Right lobe of liver (tissue), 6 donors: ENCODE measurements around the gene UBN1. TPM values are rescaled to one million over a fixed set of nuclear protein-coding genes. Genes with fewer than 3 reads are reported as not detected.

Experiments
- ATAC-seq, 4 donors: fragments of 200-7000 bp; cut with Tn5 transposase; one replicate each; pipeline ENCODE4 v1.9.1; 2020; ENCODE audit warnings: mild to moderate bottlenecking in 4 of 4, moderate library complexity in 4 of 4
- DNase-seq, 3 donors: peaks; one replicate each; pipeline ENCODE4 v3.0.0-alpha.2; 2020
- H3K27ac ChIP-seq, 3 donors: fragments of 200-600 bp; one replicate each; pipeline ENCODE4 v1.8.0; 2022
- H3K27me3 ChIP-seq, 2 donors: fragments of 200-600 bp; one replicate each; pipeline ENCODE4 v1.8.0; 2022
- H3K36me3 ChIP-seq, 4 donors: fragments of 200-600 bp; sonication (generic) in 1 of 4; one replicate each; pipeline versions ENCODE4 v1.5.1 to v1.8.0; 2017 to 2022; ENCODE audit warnings: control low read depth in 1 of 4
- H3K4me1 ChIP-seq, 4 donors: fragments of 200-600 bp; sonication (generic) in 1 of 4; one replicate each; pipeline versions ENCODE4 v1.5.1 to v1.8.0; 2017 to 2022; ENCODE audit warnings: control low read depth in 1 of 4
- H3K4me3 ChIP-seq, 3 donors: fragments of 200-600 bp; one replicate each; pipeline ENCODE4 v1.8.0; 2022
- H3K9me3 ChIP-seq, 4 donors: fragments of 200-600 bp; sonication (generic) in 1 of 4; one replicate each; pipeline versions ENCODE4 v1.5.1 to v1.8.0; 2017 to 2022; ENCODE audit warnings: control low read depth in 1 of 4
- POLR2A ChIP-seq: fragments of 450-650 bp; IDR thresholded peaks from one replicate; pipeline ENCODE4 v1.6.1; 2017; ENCODE audit warnings: antibody characterized with exemption, mild to moderate bottlenecking
- WGBS: methylation state at CpG from one replicate; pipeline ENCODE4 v1.1.6; 2018; ENCODE audit warnings: low coverage, low lambda C conversion rate; ENCODE audit not compliant: insufficient coverage; ENCODE audit errors: missing lambda C conversion rate; 5-methylcytosine and 5-hydroxymethylcytosine counted together
- intact Hi-C, 2 donors: fragments of 100-400 bp; cut with DNase I; formaldehyde crosslinking; loops; one replicate each; pipeline versions ENCODE4 v1.11.2 to v1.14.1; 2022
- total RNA-seq, 6 experiments: library from RNA; depleted of rRNA in 2 of 6; stranded (reverse); fragments of >200 nt in 2 of 6; fragmentation: NEBNext Ultra II Directional in 3 of 6; extraction: Animal tissue kit (Norgen Biotek cat#: 25700) in 3 of 6; gene quantifications; one replicate each; pipeline versions ENCODE4 v1.1.0 to v1.2.4, GENCODE V29; 2016 to 2023
- TF ChIP-seq, protein P1 (sequence below), 4 donors: fragments of 200-600 bp in 3 of 4; fragments of 450-650 bp in 1 of 4; IDR thresholded peaks; one replicate each; pipeline versions ENCODE4 v1.5.1 to v1.8.0; 2016 to 2022; ENCODE audit warnings: antibody characterized with exemption in 4 of 4, mild to moderate bottlenecking in 2 of 4
- donor health status: DM: no; HTN: yes; CAD: no.
- donor health status: DM: no; HTN: no; CAD: no.
- donor health status: DM: no; HTN: no; CAD: no.
- donor health status: DM: no; HTN: yes; CAD: no.
- donor health status: DM: no; HTN: yes; CAD: no.

UBN1 gene
- total RNA-seq, 6 experiments from 2014 or later = 12.0 to 18.6 (median 16.2) TPM

DNA sequence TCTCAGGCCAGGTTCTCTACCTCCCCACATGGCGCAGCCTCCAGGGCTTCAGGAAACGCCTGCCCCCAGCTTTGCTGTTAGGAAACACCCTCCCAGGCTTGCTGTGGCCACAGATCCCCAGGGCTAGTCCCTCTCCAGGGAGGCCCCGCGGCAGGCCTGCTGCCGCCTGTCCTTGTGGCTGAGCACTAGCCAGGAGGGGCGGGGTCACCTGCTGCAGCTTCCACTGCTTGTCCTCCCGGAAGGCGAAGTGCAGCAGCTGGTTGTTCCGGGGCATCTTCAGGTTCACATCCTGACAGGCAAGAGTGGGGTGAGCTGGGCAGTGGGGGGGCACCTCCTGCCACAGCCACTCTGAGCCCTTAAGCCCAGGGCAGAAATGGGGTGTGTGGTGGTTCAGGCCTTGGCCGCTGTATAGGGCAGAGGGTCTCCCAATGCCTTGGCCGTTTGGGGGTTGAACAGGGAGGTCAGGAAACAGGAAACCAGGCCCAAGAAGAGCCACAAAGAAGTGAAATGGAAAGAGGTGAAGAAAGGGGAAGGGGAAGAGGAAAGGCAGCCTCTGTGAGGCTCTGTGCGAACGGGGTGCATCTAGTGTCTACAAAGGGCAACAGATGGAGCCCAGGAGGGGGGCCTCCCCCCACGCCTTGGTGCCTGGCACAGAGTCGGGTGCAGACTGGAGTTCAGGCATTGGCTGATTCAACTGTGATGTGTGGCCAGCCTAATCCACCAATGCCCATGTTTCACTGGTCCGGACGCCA is 46.8 kb upstream of the UBN1 start:
- H3K9me3 ChIP-seq = no peaks in the 10 kb centered on the region
- TF ChIP-seq, protein P1, sequence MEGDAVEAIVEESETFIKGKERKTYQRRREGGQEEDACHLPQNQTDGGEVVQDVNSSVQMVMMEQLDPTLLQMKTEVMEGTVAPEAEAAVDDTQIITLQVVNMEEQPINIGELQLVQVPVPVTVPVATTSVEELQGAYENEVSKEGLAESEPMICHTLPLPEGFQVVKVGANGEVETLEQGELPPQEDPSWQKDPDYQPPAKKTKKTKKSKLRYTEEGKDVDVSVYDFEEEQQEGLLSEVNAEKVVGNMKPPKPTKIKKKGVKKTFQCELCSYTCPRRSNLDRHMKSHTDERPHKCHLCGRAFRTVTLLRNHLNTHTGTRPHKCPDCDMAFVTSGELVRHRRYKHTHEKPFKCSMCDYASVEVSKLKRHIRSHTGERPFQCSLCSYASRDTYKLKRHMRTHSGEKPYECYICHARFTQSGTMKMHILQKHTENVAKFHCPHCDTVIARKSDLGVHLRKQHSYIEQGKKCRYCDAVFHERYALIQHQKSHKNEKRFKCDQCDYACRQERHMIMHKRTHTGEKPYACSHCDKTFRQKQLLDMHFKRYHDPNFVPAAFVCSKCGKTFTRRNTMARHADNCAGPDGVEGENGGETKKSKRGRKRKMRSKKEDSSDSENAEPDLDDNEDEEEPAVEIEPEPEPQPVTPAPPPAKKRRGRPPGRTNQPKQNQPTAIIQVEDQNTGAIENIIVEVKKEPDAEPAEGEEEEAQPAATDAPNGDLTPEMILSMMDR (IDR thresholded peaks at IDR 0.05) = no peak
- TF ChIP-seq POLR2A = no peak
- no peak for ATAC-seq
- peak; percentile 52 to 71 (median 63) for DNase-seq
- WGBS = 61% methylated on average over 9 of the region's 17 CpGs
- peaks cover 0 to 12% (median under 1%) of the 10 kb centered on the region in 4 donors for H3K4me1 ChIP-seq
- no peaks in the 10 kb centered on the region for H3K27me3 ChIP-seq
- H3K36me3 ChIP-seq = peaks cover 0 to 10% (median 0%) of the 10 kb centered on the region in 4 donors
- no peak overlapping the region for H3K27ac ChIP-seq
- intact Hi-C loops = no loop called here
- no peak overlapping the region for H3K4me3 ChIP-seq

GRCh38 chr16:4801051-4801961 is 46.0 kb upstream of the UBN1 start:
- no peak for ATAC-seq
- TF ChIP-seq, protein P1 (IDR thresholded peaks at IDR 0.05) = no peak
- no peak for TF ChIP-seq POLR2A
- Histone ChIP-seq H3K4me1 (peaks cover 0 to 12% (median under 1%) of the 10 kb centered on the region in 4 donors), H3K27me3 (no peaks in the 10 kb centered on the region), H3K27ac (peak overlapping the region; percentile 20 to 81 (median 73)), H3K9me3 (no peaks in the 10 kb centered on the region), H3K4me3 (peak overlapping the region; percentile 96 to 99 (median 98)), H3K36me3 (peaks cover 0 to 15% (median 0%) of the 10 kb centered on the region in 4 donors)
- WGBS = 3% methylated on average over 6 of the region's 29 CpGs
- intact Hi-C loops = no loop called here
- DNase-seq = no peak

GRCh38 chr16:4801962-4802658 is 45.2 kb upstream of the UBN1 start, which contains the start of gene ROGDI:
Gene ROGDI, minus strand, starts transcription at chr16:4802633. Its CDS starts 62 bp downstream, at chr16:4802571.
- WGBS = 0% methylated on average over 1 of the region's 70 CpGs
- intact Hi-C loops = no loop called here
- peak within 1 kb of the TSS; percentile 20 to 81 (median 73) for H3K27ac ChIP-seq
- ATAC-seq (peak; percentile 73 to 80 (median 78)), DNase-seq (peak; percentile 89 to 95 (median 95))
- peaks cover 0 to 20% (median 0%) of the 10 kb centered on the region in 4 donors for H3K36me3 ChIP-seq
- peaks cover 0 to 12% (median under 1%) of the 10 kb centered on the region in 4 donors for H3K4me1 ChIP-seq
- H3K27me3 ChIP-seq = no peaks in the 10 kb centered on the region
- H3K9me3 ChIP-seq = no peaks in the 10 kb centered on the region
- peak; percentile 37 for TF ChIP-seq POLR2A
- TF ChIP-seq, protein P1 (IDR thresholded peaks at IDR 0.05) = no peak
- peak within 1 kb of the TSS; percentile 96 to 99 (median 98) for H3K4me3 ChIP-seq

- Histone ChIP-seq H3K27ac (peak overlapping the region; percentile 20 to 81 (median 73)), H3K4me1 (peaks cover 0 to 12% (median under 1%) of the 10 kb centered on the region in 4 donors), H3K4me3 (peak overlapping the region; percentile 96 to 99 (median 98)), H3K27me3 (no peaks in the 10 kb centered on the region), H3K9me3 (no peaks in the 10 kb centered on the region), H3K36me3 (peaks cover 0 to 23% (median 3%) of the 10 kb centered on the region in 4 donors)
- WGBS = 0% methylated on average over 17 of the region's 59 CpGs
- TF ChIP-seq, protein P1 (IDR thresholded peaks at IDR 0.05) = peak; percentile 13 to 32 (median 26)
- TF ChIP-seq POLR2A = no peak
- intact Hi-C loops = no loop called here
- ATAC-seq (peak; percentile 88 to 93 (median 90)), DNase-seq (peak; percentile 94 to 95 (median 95))
Measured at GRCh38 chr16:4802659-4803287, 44.5 kb upstream of the UBN1 start.
